ENCODE data around the gene MAPKBP1. TPM values are rescaled to one million over a fixed set of nuclear protein-coding genes. Genes with fewer than 3 reads are reported as not detected.
A peak's percentile ranks its signal among the peaks of the same experiment; 100 is the strongest.

The MAPKBP1 gene
- total RNA-seq, 2 donors from 2014 or later = 12.5 to 31.6 TPM

- Histone ChIP-seq H3K27ac (no peak overlapping the region), H3K4me3 (no peak overlapping the region), H3K36me3 (replicated peaks in 1 of 2; ENCODE audit: insufficient read depth in 1 of 2, low read depth in 2 of 2) (peaks cover 0 to 2% of the 10 kb centered on the region in 2 donors), H3K27me3 (no peaks in the 10 kb centered on the region), H3K4me1 (peaks cover 10% of the 10 kb centered on the region), H3K9me3 (no peaks in the 10 kb centered on the region)
- DNase-seq (no peak), ATAC-seq (no peak)
- intact Hi-C loops (cut with DNase I) = no loop called here
- no peak for TF ChIP-seq POLR2A (IDR thresholded peaks at IDR 0.05)
- TF ChIP-seq CTCF (IDR thresholded peaks at IDR 0.05) = no peak
- 96 to 99% methylated on average over 12 to 22 of the region's 23 CpGs for WGBS, 2 donors
Measured at GRCh38 chr15:41836713-41837454, 62.6 kb downstream of the MAPKBP1 start.

- Histone ChIP-seq H3K9me3 (no peaks in the 10 kb centered on the region), H3K27me3 (no peaks in the 10 kb centered on the region), H3K4me3 (no peak within 1 kb of the TSS), H3K4me1 (peaks cover 10% of the 10 kb centered on the region), H3K36me3 (replicated peaks in 1 of 2; ENCODE audit: insufficient read depth in 1 of 2, low read depth in 2 of 2) (peaks cover 0 to 4% of the 10 kb centered on the region in 2 donors), H3K27ac (no peak within 1 kb of the TSS)
- WGBS, 2 donors = 66% methylated on average over 6 of the region's 6 CpGs; no CpG with 5 or more reads in 1 of the 2 donors
- ATAC-seq (peak; percentile 74), DNase-seq (peak; percentile 36 to 69 (median 59))
- intact Hi-C loops (cut with DNase I) = no loop called here
- TF ChIP-seq CTCF (IDR thresholded peaks at IDR 0.05) (no peak), POLR2A (IDR thresholded peaks at IDR 0.05) (no peak)
Measured at GRCh38 chr15:41838400-41838897, 64.2 kb downstream of the MAPKBP1 start, which contains the start of gene PLA2G4B. TSS of gene PLA2G4B (plus strand) at chr15:41838847. CDS start at chr15:41838914, 67 bp downstream.

- no peak for DNase-seq
- H3K4me3 ChIP-seq = no peak overlapping the region
- no peak for TF ChIP-seq POLR2A (IDR thresholded peaks at IDR 0.05)
- intact Hi-C loops (cut with DNase I) = no loop called here
- peaks cover 0 to 6% of the 10 kb centered on the region in 2 donors for H3K36me3 ChIP-seq (replicated peaks in 1 of 2; ENCODE audit: insufficient read depth in 1 of 2, low read depth in 2 of 2)
- H3K27ac ChIP-seq = no peak overlapping the region
- no peaks in the 10 kb centered on the region for H3K9me3 ChIP-seq
- 91% methylated on average over 12 to 16 of the region's 16 CpGs for WGBS, 2 donors
- no peak for ATAC-seq
- no peaks in the 10 kb centered on the region for H3K27me3 ChIP-seq
- peaks cover 10% of the 10 kb centered on the region for H3K4me1 ChIP-seq
Measured at GRCh38 chr15:41839781-41840491, 65.7 kb downstream of the MAPKBP1 start.

- WGBS, 2 donors = 84 to 95% methylated on average over 15 of the region's 15 CpGs
- intact Hi-C loops (cut with DNase I) = no loop called here
- Histone ChIP-seq H3K9me3 (no peaks in the 10 kb centered on the region), H3K4me3 (no peak overlapping the region), H3K4me1 (peaks cover 10% of the 10 kb centered on the region), H3K27me3 (no peaks in the 10 kb centered on the region), H3K27ac (no peak overlapping the region), H3K36me3 (replicated peaks in 1 of 2; ENCODE audit: insufficient read depth in 1 of 2, low read depth in 2 of 2) (peaks cover 0 to 8% of the 10 kb centered on the region in 2 donors)
- ATAC-seq (no peak), DNase-seq (no peak)
- TF ChIP-seq CTCF (IDR thresholded peaks at IDR 0.05) (no peak), POLR2A (IDR thresholded peaks at IDR 0.05) (no peak)
Measured at GRCh38 chr15:41840673-41841072, 66.4 kb downstream of the MAPKBP1 start.

- peaks cover 0 to 10% of the 10 kb centered on the region in 2 donors for H3K36me3 ChIP-seq (replicated peaks in 1 of 2; ENCODE audit: insufficient read depth in 1 of 2, low read depth in 2 of 2)
- no peaks in the 10 kb centered on the region for H3K9me3 ChIP-seq
- no peak for ATAC-seq
- 87 to 98% methylated on average over 2 to 10 of the region's 10 CpGs for WGBS, 2 donors
- H3K27ac ChIP-seq = no peak overlapping the region
- no peak for DNase-seq
- intact Hi-C loops (cut with DNase I) = no loop called here
- H3K4me3 ChIP-seq = no peak overlapping the region
- peaks cover 10% of the 10 kb centered on the region for H3K4me1 ChIP-seq
- no peaks in the 10 kb centered on the region for H3K27me3 ChIP-seq
- TF ChIP-seq POLR2A (IDR thresholded peaks at IDR 0.05) = no peak
- no peak for TF ChIP-seq CTCF (IDR thresholded peaks at IDR 0.05)
Measured at GRCh38 chr15:41841131-41841530, 66.8 kb downstream of the MAPKBP1 start.
